ENCODE results near the gene MANBA.
"Not testable (repeated sequence)": the region's sequence is repeated elsewhere in the genome, so short reads cannot be mapped to it uniquely, and the experiment has no call there.

MANBA gene

DNA sequence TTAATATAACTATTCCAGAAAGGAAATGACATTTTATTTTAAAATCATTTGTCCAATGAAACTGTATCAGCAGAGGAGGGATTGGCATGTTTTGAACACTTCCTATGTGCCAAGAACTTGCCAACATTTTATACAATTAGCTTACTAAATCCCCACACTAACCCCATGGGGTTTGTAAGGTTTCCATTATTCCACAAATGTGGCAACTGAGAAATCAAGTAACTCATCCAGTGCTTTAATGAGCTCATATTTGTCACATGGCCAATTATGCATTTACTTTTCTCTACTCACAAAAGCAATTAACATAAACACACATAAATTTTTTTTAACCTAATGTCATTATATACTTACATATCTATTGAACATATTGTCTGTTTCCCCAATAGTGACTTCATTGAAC is 37.3 kb downstream of the MANBA start:
- H3K9me3 ChIP-seq (ENCODE audit: control insufficient read depth, insufficient read depth, low read length) = peaks cover 8% of the 10 kb centered on the region; the same call in 1 of the 2 replicates
- no peaks in the 10 kb centered on the region for H3K4me1 ChIP-seq (ENCODE audit: insufficient read depth, low read length)
- no peaks in the 10 kb centered on the region; the same call in 1 of the 2 replicates for H3K36me3 ChIP-seq (ENCODE audit: insufficient read depth, low read length)
- H3K9ac ChIP-seq (ENCODE audit: low read depth, low read length) = no peak overlapping the region

DNA sequence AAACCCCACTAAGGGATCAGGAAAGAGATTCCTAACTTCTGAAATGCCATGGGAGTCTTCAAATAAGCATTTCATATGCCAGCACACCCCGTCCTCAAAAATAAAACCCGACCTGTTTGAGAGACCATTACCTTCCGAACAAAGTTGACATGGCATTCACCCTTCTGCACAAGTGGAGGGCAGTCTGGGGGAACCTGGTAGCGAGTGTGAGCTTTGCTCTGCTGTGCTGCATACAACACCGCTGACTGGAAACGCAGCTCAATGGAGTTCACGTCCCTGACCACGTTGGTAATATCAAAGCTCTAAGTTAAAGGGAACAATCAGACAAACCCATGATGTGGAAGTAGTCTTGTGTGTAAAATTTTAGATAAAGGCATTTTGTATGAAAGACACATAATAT is 38.0 kb downstream of the MANBA start:
- H3K9ac ChIP-seq (ENCODE audit: low read depth, low read length) = no peak overlapping the region
- no peaks in the 10 kb centered on the region for H3K4me1 ChIP-seq (ENCODE audit: insufficient read depth, low read length)
- H3K36me3 ChIP-seq (ENCODE audit: insufficient read depth, low read length) = no peaks in the 10 kb centered on the region; the same call in 1 of the 2 replicates
- H3K9me3 ChIP-seq (ENCODE audit: control insufficient read depth, insufficient read depth, low read length) = peaks cover 8% of the 10 kb centered on the region; the same call in 1 of the 2 replicates

- H3K4me1 ChIP-seq (ENCODE audit: insufficient read depth, low read length); H3K9ac ChIP-seq (ENCODE audit: low read depth, low read length); H3K9me3 ChIP-seq (ENCODE audit: control insufficient read depth, insufficient read depth, low read length); H3K36me3 ChIP-seq (ENCODE audit: insufficient read depth, low read length): not testable (repeated sequence)
Measured at GRCh38 chr4:102718833-102719575, 41.8 kb downstream of the MANBA start.

GRCh38 chr4:102717448-102718092 is 43.2 kb downstream of the MANBA start:
- H3K9me3 ChIP-seq (ENCODE audit: control insufficient read depth, insufficient read depth, low read length) = peaks cover 8% of the 10 kb centered on the region; the same call in 1 of the 2 replicates
- no peaks in the 10 kb centered on the region; the same call in 1 of the 2 replicates for H3K36me3 ChIP-seq (ENCODE audit: insufficient read depth, low read length)
- no peaks in the 10 kb centered on the region for H3K4me1 ChIP-seq (ENCODE audit: insufficient read depth, low read length)
- no peak overlapping the region for H3K9ac ChIP-seq (ENCODE audit: low read depth, low read length)

GRCh38 chr4:102715057-102715456 is 45.7 kb downstream of the MANBA start:
- H3K4me1 ChIP-seq (ENCODE audit: insufficient read depth, low read length) = no peaks in the 10 kb centered on the region
- no peaks in the 10 kb centered on the region; the same call in 1 of the 2 replicates for H3K36me3 ChIP-seq (ENCODE audit: insufficient read depth, low read length)
- peaks cover 8% of the 10 kb centered on the region; the same call in 1 of the 2 replicates for H3K9me3 ChIP-seq (ENCODE audit: control insufficient read depth, insufficient read depth, low read length)
- no peak overlapping the region for H3K9ac ChIP-seq (ENCODE audit: low read depth, low read length)

DNA sequence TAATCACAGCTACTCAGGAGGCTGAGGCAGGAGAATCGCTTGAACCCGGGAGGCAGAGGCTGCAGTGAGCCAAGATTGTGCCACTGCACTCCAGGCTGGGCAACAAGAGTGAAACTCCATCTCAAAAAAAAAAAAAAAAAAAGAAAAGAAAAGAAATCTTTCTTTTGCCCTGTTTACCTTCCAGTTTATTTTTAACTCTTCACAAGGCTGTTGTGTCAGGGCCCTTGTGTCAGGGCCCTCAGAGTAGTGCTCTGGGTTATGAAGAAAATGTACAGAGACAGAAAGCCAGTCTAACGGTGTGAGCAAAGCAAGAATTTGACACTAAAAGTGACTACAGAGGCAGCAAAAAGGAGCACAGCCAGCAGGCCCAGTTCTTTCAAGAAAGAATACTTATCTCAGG is 47.0 kb downstream of the MANBA start:
- H3K9ac ChIP-seq (ENCODE audit: low read depth, low read length); H3K36me3 ChIP-seq (ENCODE audit: insufficient read depth, low read length); H3K9me3 ChIP-seq (ENCODE audit: control insufficient read depth, insufficient read depth, low read length); H3K4me1 ChIP-seq (ENCODE audit: insufficient read depth, low read length): not testable (repeated sequence)

DNA sequence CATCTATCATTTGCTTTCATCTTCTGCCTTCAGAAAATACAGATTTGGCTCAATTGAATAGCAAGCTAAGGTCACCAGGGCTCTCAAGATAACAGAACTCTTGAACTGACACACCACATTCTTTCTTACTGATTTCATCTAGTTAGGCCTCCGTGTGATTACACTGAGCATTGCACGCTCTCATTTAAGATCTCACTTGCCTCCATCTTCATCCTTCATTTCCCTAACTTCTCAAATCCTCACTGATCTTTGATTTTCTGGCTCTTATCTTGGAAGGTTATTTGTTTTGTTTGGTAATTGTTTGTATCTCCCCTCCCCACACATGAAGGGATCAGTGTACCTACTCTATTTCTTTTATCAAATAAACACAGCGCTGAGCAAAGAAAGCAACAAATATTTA is 47.7 kb downstream of the MANBA start:
- H3K4me1 ChIP-seq (ENCODE audit: insufficient read depth, low read length) = no peaks in the 10 kb centered on the region
- H3K36me3 ChIP-seq (ENCODE audit: insufficient read depth, low read length) = no peaks in the 10 kb centered on the region; the same call in 1 of the 2 replicates
- no peaks in the 10 kb centered on the region for H3K9me3 ChIP-seq (ENCODE audit: control insufficient read depth, insufficient read depth, low read length)

GRCh38 chr4:102710986-102711385 is 49.8 kb downstream of the MANBA start:
- Histone ChIP-seq H3K4me1 (ENCODE audit: insufficient read depth, low read length) (no peaks in the 10 kb centered on the region), H3K36me3 (ENCODE audit: insufficient read depth, low read length) (no peaks in the 10 kb centered on the region; the same call in 1 of the 2 replicates), H3K9me3 (ENCODE audit: control insufficient read depth, insufficient read depth, low read length) (no peaks in the 10 kb centered on the region), H3K9ac (ENCODE audit: low read depth, low read length) (no peak overlapping the region)

More for the DNA sequence above, 47.7 kb downstream of the MANBA start:
- no peak overlapping the region for H3K9ac ChIP-seq (ENCODE audit: low read depth, low read length)

- H3K9me3 ChIP-seq (ENCODE audit: control insufficient read depth, insufficient read depth, low read length); H3K4me1 ChIP-seq (ENCODE audit: insufficient read depth, low read length); H3K36me3 ChIP-seq (ENCODE audit: insufficient read depth, low read length); H3K9ac ChIP-seq (ENCODE audit: low read depth, low read length): not testable (repeated sequence)
Measured at GRCh38 chr4:102709060-102709459, 51.7 kb downstream of the MANBA start.

- Histone ChIP-seq H3K9me3 (ENCODE audit: control insufficient read depth, insufficient read depth, low read length) (no peaks in the 10 kb centered on the region), H3K9ac (ENCODE audit: low read depth, low read length) (no peak overlapping the region), H3K36me3 (ENCODE audit: insufficient read depth, low read length) (no peaks in the 10 kb centered on the region; the same call in 1 of the 2 replicates), H3K4me1 (ENCODE audit: insufficient read depth, low read length) (no peaks in the 10 kb centered on the region)
Measured at GRCh38 chr4:102707150-102707549, 53.6 kb downstream of the MANBA start.

DNA sequence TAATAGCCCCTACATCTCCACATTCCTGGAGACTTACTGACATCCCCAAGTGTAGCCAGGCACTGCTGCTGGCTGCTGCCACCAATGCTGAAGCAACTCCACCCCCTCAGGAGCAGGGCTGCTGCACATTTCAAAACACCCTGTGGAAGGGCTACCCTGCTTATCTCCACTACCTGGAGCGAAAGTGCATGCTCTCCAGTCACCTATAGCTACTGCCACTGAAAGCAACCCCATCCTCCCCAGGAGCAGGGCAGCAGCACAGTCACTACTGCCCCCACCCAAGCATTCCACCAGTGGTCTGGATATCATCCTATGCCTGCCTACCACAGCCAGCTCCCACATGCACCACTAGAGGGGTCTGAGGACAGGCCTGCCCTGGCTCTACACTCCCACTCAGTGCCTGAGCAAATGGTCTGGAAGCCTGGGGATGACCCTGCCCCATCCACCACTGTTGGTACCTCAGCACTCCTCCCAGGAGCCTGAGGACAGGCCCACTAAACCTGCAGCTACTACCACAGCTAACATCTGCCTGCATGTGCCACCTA is 55.3 kb downstream of the MANBA start:
- Histone ChIP-seq H3K36me3 (ENCODE audit: insufficient read depth, low read length) (no peaks in the 10 kb centered on the region; the same call in 1 of the 2 replicates), H3K4me1 (ENCODE audit: insufficient read depth, low read length) (no peaks in the 10 kb centered on the region), H3K9ac (ENCODE audit: low read depth, low read length) (no peak overlapping the region), H3K9me3 (ENCODE audit: control insufficient read depth, insufficient read depth, low read length) (no peaks in the 10 kb centered on the region)

GRCh38 chr4:102696758-102697157 is 64.0 kb downstream of the MANBA start:
- no peaks in the 10 kb centered on the region for H3K9me3 ChIP-seq (ENCODE audit: control insufficient read depth, insufficient read depth, low read length)
- H3K9ac ChIP-seq (ENCODE audit: low read depth, low read length) = no peak overlapping the region
- H3K36me3 ChIP-seq (ENCODE audit: insufficient read depth, low read length) = no peaks in the 10 kb centered on the region
- H3K4me1 ChIP-seq (ENCODE audit: insufficient read depth, low read length) = no peaks in the 10 kb centered on the region

GRCh38 chr4:102694791-102695190 is 66.0 kb downstream of the MANBA start:
- H3K4me1 ChIP-seq (ENCODE audit: insufficient read depth, low read length) = no peaks in the 10 kb centered on the region
- H3K36me3 ChIP-seq (ENCODE audit: insufficient read depth, low read length) = no peaks in the 10 kb centered on the region
- H3K9me3 ChIP-seq (ENCODE audit: control insufficient read depth, insufficient read depth, low read length) = no peaks in the 10 kb centered on the region
- no peak overlapping the region for H3K9ac ChIP-seq (ENCODE audit: low read depth, low read length)

DNA sequence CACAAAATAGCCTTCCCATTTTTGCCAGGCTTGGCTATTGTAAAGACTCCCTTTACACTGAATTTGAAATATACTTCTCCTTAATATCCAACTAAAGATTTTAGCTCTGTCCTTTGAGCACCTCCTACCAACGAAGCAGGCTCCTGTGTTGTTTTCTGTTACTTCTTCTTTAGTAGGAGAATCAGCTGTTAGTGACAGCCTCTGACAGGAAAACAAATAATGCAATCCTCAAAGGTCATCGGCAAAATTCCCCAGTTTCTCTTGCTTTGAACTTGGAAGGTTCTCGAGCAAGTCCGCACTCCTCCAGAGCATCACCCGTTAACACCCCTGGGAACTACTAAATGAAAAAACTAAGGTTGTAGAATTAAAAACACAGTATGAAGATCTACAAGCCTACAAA is 66.9 kb downstream of the MANBA start:
- Histone ChIP-seq H3K4me1 (ENCODE audit: insufficient read depth, low read length) (no peaks in the 10 kb centered on the region), H3K9ac (ENCODE audit: low read depth, low read length) (no peak overlapping the region), H3K36me3 (ENCODE audit: insufficient read depth, low read length) (no peaks in the 10 kb centered on the region), H3K9me3 (ENCODE audit: control insufficient read depth, insufficient read depth, low read length) (no peaks in the 10 kb centered on the region)

Measured in ES-I3 (cell line).